Bronchial epithelial cell (primary cell): ENCODE measurements around the gene TEX12. TPM values are rescaled to one million over a fixed set of nuclear protein-coding genes. Genes with fewer than 3 reads are reported as not detected.

Experiments used
- DNase-seq: peaks from one replicate; pipeline ENCODE4 v3.0.0-alpha.2; 2010; ENCODE audit warnings: low read depth
- FAIRE-seq: peaks from 2 replicates; lab custom pipeline; 2011; peaks lifted over from hg19 to GRCh38; lab: Jason Lieb, UNC
- H3K27me3 ChIP-seq: 2 replicates; pipeline ENCODE4 v1.5.1; 2011; ENCODE audit warnings: low read length; ENCODE audit not compliant: control insufficient read depth, insufficient read depth
- H3K36me3 ChIP-seq: 2 replicates; pipeline ENCODE4 v1.5.1; 2011; ENCODE audit warnings: low read length; ENCODE audit not compliant: control insufficient read depth, insufficient read depth
- H3K4me3 ChIP-seq: 2 replicates; pipeline ENCODE4 v1.5.1; 2011; ENCODE audit warnings: mild to moderate bottlenecking, low read depth, low read length, control low read depth
- CTCF ChIP-seq: IDR thresholded peaks from 2 replicates; pipeline ENCODE4 v1.5.1; 2011; ENCODE audit warnings: mild to moderate bottlenecking, moderate library complexity, low read length, control low read depth, inconsistent platforms; ENCODE audit not compliant: insufficient read depth, severe bottlenecking
- total RNA-seq: library from RNA; depleted of rRNA; stranded (reverse); fragments of >200 nt; gene quantifications from 2 replicates; pipeline ENCODE4 v1.2.1, GENCODE V29; 2014

TEX12 gene
- 0.26 TPM in 1 of 2 replicates, not detected in the other for total RNA-seq

- Histone ChIP-seq H3K27me3 (no peaks in the 10 kb centered on the region), H3K36me3 (no peaks in the 10 kb centered on the region), H3K4me3 (no peak within 1 kb of the TSS)
- TF ChIP-seq CTCF: no peak
- DNase-seq (no peak), FAIRE-seq (no peak)
Measured at GRCh38 chr11:112167145-112167544, at the start of gene TEX12. Gene TEX12 (plus strand): TSS chr11:112167372. CDS start chr11:112169269, 1,897 bp downstream.

- H3K27me3 ChIP-seq: no peaks in the 10 kb centered on the region
- no peak for TF ChIP-seq CTCF
- no peaks in the 10 kb centered on the region for H3K36me3 ChIP-seq
- no peak for FAIRE-seq
- no peak for DNase-seq
- no peak overlapping the region for H3K4me3 ChIP-seq
Measured at GRCh38 chr11:112118176-112118575, 49.0 kb upstream of the TEX12 start.

GRCh38 chr11:112121981-112122615, 45.1 kb upstream of the TEX12 start:
- H3K36me3 ChIP-seq: no peaks in the 10 kb centered on the region
- DNase-seq: peak; percentile 28
- FAIRE-seq: no peak

GRCh38 chr11:112123129-112123528, 44.0 kb upstream of the TEX12 start:
- DNase-seq (no peak), FAIRE-seq (no peak)
- Histone ChIP-seq H3K27me3 (no peaks in the 10 kb centered on the region), H3K36me3 (no peaks in the 10 kb centered on the region), H3K4me3 (no peak overlapping the region)
- no peak for TF ChIP-seq CTCF

More at GRCh38 chr11:112121981-112122615, 45.1 kb upstream of the TEX12 start:
- Histone ChIP-seq H3K4me3 (no peak overlapping the region), H3K27me3 (no peaks in the 10 kb centered on the region)
- no peak for TF ChIP-seq CTCF

- no peak for TF ChIP-seq CTCF
- Histone ChIP-seq H3K27me3 (no peaks in the 10 kb centered on the region), H3K36me3 (no peaks in the 10 kb centered on the region), H3K4me3 (no peak overlapping the region)
- FAIRE-seq (no peak), DNase-seq (no peak)
Measured at GRCh38 chr11:112127056-112127455, 40.1 kb upstream of the TEX12 start.
